GM12878 (cell line): Measurements from ENCODE around the gene THAP2.

ENCODE experiments used
- CTCF ChIP-seq, 3 experiments: IDR thresholded peaks in 2 of 3; conservative IDR thresholded peaks in 1 of 3; 2 replicates each; pipeline ENCODE4 v1.5.1; 2011; ENCODE audit warnings: low read depth in 3 of 3, low read length in 3 of 3, mild to moderate bottlenecking in 3 of 3, control low read depth in 2 of 3, moderate library complexity in 2 of 3, inconsistent platforms in 1 of 3, mixed read lengths in 1 of 3; ENCODE audit not compliant: control insufficient read depth in 2 of 3, insufficient read depth in 1 of 3; ENCODE audit errors: extremely low read depth in 1 of 3
- NFYB ChIP-seq: IDR thresholded peaks from 2 replicates; pipeline ENCODE4 v1.6.1; 2011; ENCODE audit warnings: low read depth, mild to moderate bottlenecking, low read length, improper control_type of control experiment, moderate library complexity; ENCODE audit not compliant: insufficient read depth
- SP1 ChIP-seq: IDR thresholded peaks from one replicate; pipeline ENCODE4 v1.6.1; 2011; ENCODE audit warnings: low read depth, low read length
- ZNF592 ChIP-seq: fragments of 450-650 bp; IDR thresholded peaks from 2 replicates; pipeline ENCODE4 v1.6.1; 2017; ENCODE audit warnings: mild to moderate bottlenecking, moderate library complexity

DNA sequence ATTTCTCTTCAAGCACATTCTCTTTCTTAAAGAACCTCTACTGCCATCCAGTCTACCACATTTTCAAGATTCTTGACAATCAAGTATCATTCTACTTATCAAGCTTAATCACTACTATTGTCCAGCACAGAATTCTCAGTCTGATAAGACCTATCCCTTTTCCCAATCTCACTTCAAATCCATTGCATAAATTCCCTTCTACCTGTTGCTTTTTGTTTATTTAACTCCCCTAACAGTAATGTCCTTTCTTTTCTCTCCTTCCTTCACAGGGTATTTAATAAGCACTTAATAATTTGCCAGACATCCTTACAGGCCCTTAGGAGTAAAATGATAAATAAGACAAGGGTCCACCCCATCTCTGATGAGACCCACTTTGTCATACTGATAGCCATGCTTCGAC is 42.2 kb upstream of the THAP2 start:
- TF ChIP-seq NFYB (no peak), CTCF (IDR thresholded peaks at IDR 0.05 in 2 of 3, conservative IDR thresholded peaks at IDR 0.05 in 1 of 3; ENCODE audit: control insufficient read depth in 2 of 3, extremely low read depth in 1 of 3, insufficient read depth in 1 of 3, low read depth in 3 of 3, low read length in 3 of 3) (no peak), SP1 (no peak), ZNF592 (no peak)
